ENCODE measurements around the gene MET. TPM values are rescaled to one million over a fixed set of nuclear protein-coding genes. Genes with fewer than 3 reads are reported as not detected.
A peak's percentile ranks its signal among the peaks of the same experiment; 100 is the strongest.

MET gene
- total and polyA plus RNA-seq, 4 donors, result 10.2 to 41.9 (median 25.4) TPM

- Histone ChIP-seq H3K9ac (ENCODE audit: low read depth in 1 of 2, low read length in 2 of 2) (peak overlapping the region in 1 of 2 donors; percentile 50), H3K27me3 (ENCODE audit: control insufficient read depth in 4 of 4, insufficient read depth in 4 of 4, low read length in 3 of 4) (no peaks in the 10 kb centered on the region), H3K36me3 (ENCODE audit: control insufficient read depth in 4 of 4, insufficient read depth in 3 of 4, low read depth in 1 of 4, low read length in 3 of 4) (no peaks in the 10 kb centered on the region), H3K4me1 (ENCODE audit: control insufficient read depth in 4 of 4, insufficient read depth in 4 of 4, low read length in 3 of 4) (peaks cover 10 to 28% (median 19%) of the 10 kb centered on the region in 4 donors), H3K9me3 (ENCODE audit: control insufficient read depth in 4 of 4, low read length in 3 of 4) (no peaks in the 10 kb centered on the region), H3K4me3 (ENCODE audit: low read depth in 1 of 3, low read length in 3 of 3) (no peak overlapping the region), H3K27ac (ENCODE audit: low read depth in 1 of 2, low read length in 2 of 2) (peak overlapping the region; percentile 69 to 73)
- WGBS, result 33% methylated on average over 7 of the region's 7 CpGs
- no peak for DNase-seq (ENCODE audit: low spot score)
- no peak for TF ChIP-seq GABPA (IDR thresholded peaks at IDR 0.05 in 1 of 2, conservative IDR thresholded peaks at IDR 0.05 in 1 of 2)
- TF ChIP-seq RXRA (IDR thresholded peaks at IDR 0.05), result no peak
- TF ChIP-seq ZBTB33 (IDR thresholded peaks at IDR 0.05), result no peak
- no peak for TF ChIP-seq FOXA1 (IDR thresholded peaks at IDR 0.05)
- no peak for TF ChIP-seq HNF4G (IDR thresholded peaks at IDR 0.05)
- TF ChIP-seq FOXA2 (IDR thresholded peaks at IDR 0.05), result no peak
- TF ChIP-seq TAF1 (conservative IDR thresholded peaks at IDR 0.05), result no peak
- no peak for TF ChIP-seq ATF3 (IDR thresholded peaks at IDR 0.05)
- no peak for TF ChIP-seq REST (IDR thresholded peaks at IDR 0.05)
- TF ChIP-seq JUND (IDR thresholded peaks at IDR 0.05), result no peak
- no peak for TF ChIP-seq YY1 (IDR thresholded peaks at IDR 0.05)
- no peak for TF ChIP-seq EGR1 (IDR thresholded peaks at IDR 0.05; ENCODE audit: low read depth in 2 of 2)
- no peak for TF ChIP-seq HNF4A (conservative IDR thresholded peaks at IDR 0.05)
- no peak for TF ChIP-seq RAD21 (IDR thresholded peaks at IDR 0.05)
- TF ChIP-seq MAX (IDR thresholded peaks at IDR 0.05), result no peak
- no peak for TF ChIP-seq SP1 (IDR thresholded peaks at IDR 0.05)
- no peak for TF ChIP-seq NR2F2 (IDR thresholded peaks at IDR 0.05)
Measured at GRCh38 chr7:116687801-116688201, 15.8 kb downstream of the MET start.

- WGBS, result 80% methylated on average over 4 of the region's 4 CpGs
- no peak overlapping the region for H3K9ac ChIP-seq (ENCODE audit: low read depth in 1 of 2, low read length in 2 of 2)
- H3K4me3 ChIP-seq (ENCODE audit: low read depth in 1 of 3, low read length in 3 of 3), result no peak overlapping the region
- TF ChIP-seq RXRA (IDR thresholded peaks at IDR 0.05) (no peak), CTCF (IDR thresholded peaks at IDR 0.05; ENCODE audit: low read depth, low read length, missing input control) (no peak), NR2F2 (IDR thresholded peaks at IDR 0.05) (no peak), ZBTB33 (IDR thresholded peaks at IDR 0.05) (no peak), YY1 (IDR thresholded peaks at IDR 0.05) (no peak), REST (IDR thresholded peaks at IDR 0.05) (no peak)
- no peaks in the 10 kb centered on the region for H3K9me3 ChIP-seq (ENCODE audit: control insufficient read depth in 4 of 4, low read length in 3 of 4)
- no peaks in the 10 kb centered on the region for H3K27me3 ChIP-seq (ENCODE audit: control insufficient read depth in 4 of 4, insufficient read depth in 4 of 4, low read length in 3 of 4)
- no peak overlapping the region for H3K27ac ChIP-seq (ENCODE audit: low read depth in 1 of 2, low read length in 2 of 2)
- peaks cover 13 to 28% (median 19%) of the 10 kb centered on the region in 4 donors for H3K4me1 ChIP-seq (ENCODE audit: control insufficient read depth in 4 of 4, insufficient read depth in 4 of 4, low read length in 3 of 4)
- DNase-seq (ENCODE audit: low spot score), result no peak
- no peaks in the 10 kb centered on the region for H3K36me3 ChIP-seq (ENCODE audit: control insufficient read depth in 4 of 4, insufficient read depth in 3 of 4, low read depth in 1 of 4, low read length in 3 of 4)
Measured at GRCh38 chr7:116689790-116690259, 17.8 kb downstream of the MET start.
